Endothelial cell of umbilical vein (primary cell): ENCODE measurements around the gene PRMT9. TPM values are rescaled to one million over a fixed set of nuclear protein-coding genes. Genes with fewer than 3 reads are reported as not detected.

Experiments used
- BruUV-seq: library from RNA; stranded (reverse); fragments of 400-500 nt; replicated peaks from 2 replicates; lab custom pipeline; 2021; lab: Mats Ljungman, UMichigan
- CTCF ChIA-PET: fragments of 300-600, 350-600 bp; sonication (Branson Sonifier 250); formaldehyde crosslinking; loops from one replicate; lab custom pipeline; 2021; ENCODE audit warnings: antibody characterized with exemption, inconsistent platforms; lab: Charles Lee
- POLR2A ChIA-PET: fragments of 300-600, 350-600 bp; sonication (Branson Sonifier 250); formaldehyde crosslinking; loops from one replicate; lab custom pipeline; 2021; ENCODE audit warnings: antibody characterized with exemption, inconsistent platforms; lab: Charles Lee
- DNase-seq: peaks from one replicate; pipeline ENCODE4 v3.0.0-alpha.2; 2011; ENCODE audit warnings: low read depth, low spot score
- FAIRE-seq: peaks from 2 replicates; lab custom pipeline; 2011; peaks lifted over from hg19 to GRCh38; lab: Jason Lieb, UNC
- H2AFZ ChIP-seq: 2 replicates; pipeline ENCODE4 v1.6.0; 2012; ENCODE audit warnings: low read depth, low read length, control low read depth, inconsistent platforms
- H3K27ac ChIP-seq: 2 replicates; pipeline ENCODE4 v1.5.1; 2011; ENCODE audit warnings: low read depth, mild to moderate bottlenecking, control low read depth, low read length, moderate library complexity; ENCODE audit not compliant: insufficient read depth
- H3K27me3 ChIP-seq, 2 experiments: 2 replicates each; pipeline versions ENCODE4 v1.6.0 to v1.6.1; 2011; ENCODE audit warnings: low read length in 2 of 2, mixed read lengths in 1 of 2; ENCODE audit not compliant: control insufficient read depth in 2 of 2, insufficient read depth in 2 of 2
- H3K36me3 ChIP-seq, 2 experiments: 2 replicates in 1 of 2; 3 replicates in 1 of 2; pipeline ENCODE4 v1.5.1; 2011; ENCODE audit warnings: low read length in 2 of 2, mild to moderate bottlenecking in 1 of 2, moderate library complexity in 1 of 2; ENCODE audit not compliant: control insufficient read depth in 2 of 2, insufficient read depth in 2 of 2; ENCODE audit errors: extremely low read depth in 1 of 2
- H3K4me1 ChIP-seq: 3 replicates; pipeline ENCODE4 v1.5.1; 2011; ENCODE audit warnings: mild to moderate bottlenecking, low read length; ENCODE audit not compliant: control insufficient read depth, insufficient read depth; ENCODE audit errors: extremely low read depth
- H3K4me2 ChIP-seq: 2 replicates; pipeline ENCODE4 v1.6.1; 2011; ENCODE audit warnings: low read length, control low read depth, mixed read lengths; ENCODE audit not compliant: insufficient read depth
- H3K4me3 ChIP-seq, 3 experiments: fragments of 200-600 bp in 1 of 3; sonication (generic), shearing (Covaris generic) in 1 of 3; replicated peaks in 1 of 3; 2 replicates each; pipeline ENCODE4 v1.5.1; 2011 to 2016; ENCODE audit warnings: control low read depth in 3 of 3, low read length in 3 of 3, mild to moderate bottlenecking in 2 of 3, inconsistent platforms in 1 of 3, low read depth in 1 of 3, moderate library complexity in 1 of 3; ENCODE audit not compliant: insufficient read depth in 1 of 3
- H3K79me2 ChIP-seq: 2 replicates; pipeline ENCODE4 v1.6.0; 2012; ENCODE audit warnings: low read length, inconsistent platforms; ENCODE audit not compliant: control insufficient read depth, insufficient read depth
- H3K9ac ChIP-seq: replicated peaks from 2 replicates; pipeline ENCODE3; 2011; ENCODE audit warnings: low read length, control low read depth; ENCODE audit not compliant: insufficient read depth; ENCODE audit errors: extremely low read depth
- H3K9me1 ChIP-seq: replicated peaks from 3 replicates; pipeline ENCODE4 v1.6.0; 2011; ENCODE audit warnings: mild to moderate bottlenecking, low read length; ENCODE audit not compliant: control insufficient read depth, insufficient read depth; ENCODE audit errors: extremely low read depth
- H3K9me3 ChIP-seq: replicated peaks from 2 replicates; pipeline ENCODE4 v1.5.1; 2012; ENCODE audit warnings: low read length, inconsistent platforms; ENCODE audit not compliant: control insufficient read depth, insufficient read depth
- H4K20me1 ChIP-seq: replicated peaks from 2 replicates; pipeline ENCODE3; 2011; ENCODE audit warnings: mild to moderate bottlenecking, low read length; ENCODE audit not compliant: control insufficient read depth, insufficient read depth; ENCODE audit errors: extremely low read depth
- EZH2 ChIP-seq: IDR thresholded peaks from 2 replicates; pipeline ENCODE4 v1.6.1; 2012; ENCODE audit warnings: borderline replicate concordance, low read depth, mild to moderate bottlenecking, moderate library complexity, low read length, inconsistent platforms; ENCODE audit not compliant: severe bottlenecking
- FOS ChIP-seq: IDR thresholded peaks from 2 replicates; pipeline ENCODE4 v1.6.1; 2011; ENCODE audit warnings: mild to moderate bottlenecking, low read length, moderate library complexity, borderline replicate concordance; ENCODE audit not compliant: insufficient read depth
- GATA2 ChIP-seq: IDR thresholded peaks from 2 replicates; pipeline ENCODE4 v1.7.0; 2011; ENCODE audit warnings: low read depth, mild to moderate bottlenecking, moderate library complexity, mixed read lengths, low read length; ENCODE audit not compliant: insufficient read length, insufficient read depth
- JUN ChIP-seq: IDR thresholded peaks from 2 replicates; pipeline ENCODE4 v1.6.1; 2011; ENCODE audit warnings: borderline replicate concordance, low read depth; ENCODE audit not compliant: insufficient read length, insufficient read depth
- MYC ChIP-seq: IDR thresholded peaks from one replicate; pipeline ENCODE4 v1.6.1; 2011; ENCODE audit warnings: mild to moderate bottlenecking, low read depth, low read length
- POLR2A ChIP-seq: IDR thresholded peaks from 2 replicates; pipeline ENCODE4 v1.6.1; 2012; ENCODE audit warnings: low read depth, mild to moderate bottlenecking, control low read depth, low read length
- POLR2AphosphoS5 ChIP-seq: IDR thresholded peaks from 2 replicates; pipeline ENCODE4 v1.6.1; 2012; ENCODE audit warnings: low read depth, mild to moderate bottlenecking, control low read depth, low read length, moderate library complexity; ENCODE audit not compliant: insufficient read depth
- dilution Hi-C: fragments of 300-500 bp; cut with MboI; formaldehyde crosslinking; loops from one replicate; pipeline ENCODE4 v1.15.0; 2019; ENCODE audit warnings: low sequenced_read_pairs; ENCODE audit not compliant: extremely low pct_ligation_motif_present
- intact Hi-C: fragments of 100-400 bp; cut with micrococcal nuclease; formaldehyde crosslinking; loops from one replicate; pipeline ENCODE4 v1.10.0; 2022
- polyA plus RNA-seq, 4 experiments: library from polyadenylated mRNA; depleted of rRNA in 3 of 4; stranded (reverse) in 3 of 4; unstranded in 1 of 4; fragments of >200 nt; gene quantifications; 2 replicates each; pipeline versions ENCODE4 v1.2.1 to v1.2.3, GENCODE V29; 2011 to 2012; ENCODE audit warnings: missing spikeins in 1 of 4
- total RNA-seq: library from RNA; stranded (reverse); gene quantifications from 2 replicates; pipeline ENCODE4 v1.2.3, GENCODE V29; 2021
- TF ChIP-seq, protein P1 (sequence below), 2 donors: IDR thresholded peaks; 1 replicate in 1 of 2; 2 replicates in 1 of 2; pipeline ENCODE4 v1.5.1; 2011; ENCODE audit warnings: low read length in 2 of 2, mild to moderate bottlenecking in 2 of 2, moderate library complexity in 2 of 2, control low read depth in 1 of 2, inconsistent platforms in 1 of 2, low read depth in 1 of 2; ENCODE audit not compliant: insufficient read depth in 1 of 2; ENCODE audit errors: extremely low read depth in 1 of 2

PRMT9 gene
- total and polyA plus RNA-seq, 2 donors (not counting 3 experiments of a cell fraction or from before 2014, with no cell fraction given): 3.2 to 9.0 TPM

DNA sequence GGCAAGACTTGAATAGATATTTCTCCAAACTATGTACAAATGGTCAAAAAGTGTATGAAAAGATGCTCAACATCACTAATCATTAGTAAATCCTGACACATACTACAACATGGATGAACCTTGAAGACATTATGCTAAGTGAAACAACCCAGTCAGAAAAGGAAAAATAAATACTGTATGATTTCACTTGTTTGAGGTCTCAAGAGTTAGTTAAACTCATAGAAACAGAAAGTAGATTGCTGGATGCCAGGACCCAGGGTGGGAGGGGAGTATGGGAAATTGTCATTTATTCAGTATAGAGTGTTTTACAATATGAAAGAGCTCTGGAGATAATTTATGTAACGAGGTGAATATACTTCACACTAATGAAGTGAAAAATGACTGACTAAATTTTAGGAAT, 32.4 kb downstream of the PRMT9 start:
- no peak overlapping the region for H3K4me2 ChIP-seq
- H2AFZ ChIP-seq: no peak overlapping the region
- POLR2A ChIA-PET: no interaction called here
- no peak for DNase-seq
- no peaks in the 10 kb centered on the region for H3K27me3 ChIP-seq
- intact Hi-C loops (no loop called here), dilution Hi-C loops (no loop called here)
- H3K36me3 ChIP-seq: no peaks in the 10 kb centered on the region
- CTCF ChIA-PET: interaction anchor here (3.6 kb wide), 1 partner anchor 215 kb away, joined by 15 read pairs; no protein-coding TSS in a partner anchor
- no peak overlapping the region for H3K4me3 ChIP-seq
- H3K27ac ChIP-seq: no peak overlapping the region
- FAIRE-seq: no peak
- TF ChIP-seq POLR2A (no peak), MYC (no peak), JUN (no peak), EZH2 (no peak), GATA2 (no peak), POLR2AphosphoS5 (no peak), FOS (no peak)
- TF ChIP-seq, protein P1, sequence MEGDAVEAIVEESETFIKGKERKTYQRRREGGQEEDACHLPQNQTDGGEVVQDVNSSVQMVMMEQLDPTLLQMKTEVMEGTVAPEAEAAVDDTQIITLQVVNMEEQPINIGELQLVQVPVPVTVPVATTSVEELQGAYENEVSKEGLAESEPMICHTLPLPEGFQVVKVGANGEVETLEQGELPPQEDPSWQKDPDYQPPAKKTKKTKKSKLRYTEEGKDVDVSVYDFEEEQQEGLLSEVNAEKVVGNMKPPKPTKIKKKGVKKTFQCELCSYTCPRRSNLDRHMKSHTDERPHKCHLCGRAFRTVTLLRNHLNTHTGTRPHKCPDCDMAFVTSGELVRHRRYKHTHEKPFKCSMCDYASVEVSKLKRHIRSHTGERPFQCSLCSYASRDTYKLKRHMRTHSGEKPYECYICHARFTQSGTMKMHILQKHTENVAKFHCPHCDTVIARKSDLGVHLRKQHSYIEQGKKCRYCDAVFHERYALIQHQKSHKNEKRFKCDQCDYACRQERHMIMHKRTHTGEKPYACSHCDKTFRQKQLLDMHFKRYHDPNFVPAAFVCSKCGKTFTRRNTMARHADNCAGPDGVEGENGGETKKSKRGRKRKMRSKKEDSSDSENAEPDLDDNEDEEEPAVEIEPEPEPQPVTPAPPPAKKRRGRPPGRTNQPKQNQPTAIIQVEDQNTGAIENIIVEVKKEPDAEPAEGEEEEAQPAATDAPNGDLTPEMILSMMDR (IDR thresholded peaks at IDR 0.05; ENCODE audit: extremely low read depth in 1 of 2, insufficient read depth in 1 of 2, low read depth in 1 of 2, low read length in 2 of 2): no peak
- H3K79me2 ChIP-seq: no peaks in the 10 kb centered on the region
- H3K9me3 ChIP-seq: no peaks in the 10 kb centered on the region
- H3K9me1 ChIP-seq: no peaks in the 10 kb centered on the region
- BruUV-seq: no TSS peak
- H4K20me1 ChIP-seq: no peaks in the 10 kb centered on the region
- H3K4me1 ChIP-seq: no peaks in the 10 kb centered on the region
- no peak overlapping the region for H3K9ac ChIP-seq
